Fibroblast of lung (primary cell): ENCODE results near the gene OVOL3. TPM values are rescaled to one million over a fixed set of nuclear protein-coding genes. Genes with fewer than 3 reads are reported as not detected.

Experiments used
- DNase-seq, 2 donors: peaks; one replicate each; pipeline versions ENCODE4 v3.0.0 to v3.0.0-alpha.2; 2010; ENCODE audit warnings: low read depth in 2 of 2
- H2AFZ ChIP-seq: 2 replicates; pipeline ENCODE4 v1.5.1; 2012; ENCODE audit warnings: low read length, control low read depth, inconsistent platforms
- H3K27ac ChIP-seq: 2 replicates; pipeline ENCODE4 v1.5.1; 2011; ENCODE audit warnings: low read length, control low read depth; ENCODE audit not compliant: insufficient read depth
- H3K27me3 ChIP-seq: 2 replicates; pipeline ENCODE4 v1.5.1; 2011; ENCODE audit warnings: mild to moderate bottlenecking, low read length; ENCODE audit not compliant: control insufficient read depth, insufficient read depth
- H3K36me3 ChIP-seq: 2 replicates; pipeline ENCODE4 v1.5.1; 2011; ENCODE audit warnings: low read length; ENCODE audit not compliant: control insufficient read depth, insufficient read depth
- H3K4me1 ChIP-seq: 2 replicates; pipeline ENCODE4 v1.5.1; 2011; ENCODE audit warnings: low read length; ENCODE audit not compliant: control insufficient read depth, insufficient read depth; ENCODE audit errors: extremely low read depth
- H3K4me2 ChIP-seq: 2 replicates; pipeline ENCODE4 v1.5.1; 2011; ENCODE audit warnings: low read length, control low read depth; ENCODE audit not compliant: insufficient read depth; ENCODE audit errors: extremely low read depth
- H3K4me3 ChIP-seq, 4 experiments: fragments of 200-600 bp in 1 of 4; sonication (generic) in 1 of 4; replicated peaks in 1 of 4; 2 replicates each; pipeline ENCODE4 v1.5.1; 2011 to 2016; ENCODE audit warnings: low read length in 4 of 4, low read depth in 3 of 4, mild to moderate bottlenecking in 3 of 4, control low read depth in 2 of 4, inconsistent platforms in 1 of 4, mixed read lengths in 1 of 4; ENCODE audit not compliant: insufficient read depth in 1 of 4; ENCODE audit errors: control extremely low read depth in 1 of 4
- H3K79me2 ChIP-seq: 2 replicates; pipeline ENCODE4 v1.5.1; 2012; ENCODE audit warnings: mild to moderate bottlenecking, low read length, inconsistent platforms; ENCODE audit not compliant: control insufficient read depth, insufficient read depth
- H3K9ac ChIP-seq: 2 replicates; pipeline ENCODE4 v1.5.1; 2011; ENCODE audit warnings: mild to moderate bottlenecking, low read length, control low read depth; ENCODE audit not compliant: insufficient read depth
- H3K9me3 ChIP-seq: 2 replicates; pipeline ENCODE4 v1.5.1; 2012; ENCODE audit warnings: low read depth, low read length; ENCODE audit not compliant: control insufficient read depth, insufficient read depth
- H4K20me1 ChIP-seq: 2 replicates; pipeline ENCODE4 v1.5.1; 2011; ENCODE audit warnings: low read length; ENCODE audit not compliant: control insufficient read depth, insufficient read depth; ENCODE audit errors: extremely low read depth
- EZH2 ChIP-seq: IDR thresholded peaks from 2 replicates; pipeline ENCODE4 v1.5.1; 2012; ENCODE audit warnings: low read length, control low read depth, mild to moderate bottlenecking; ENCODE audit errors: missing control alignments
- polyA plus RNA-seq, 2 donors: library from polyadenylated mRNA; depleted of rRNA in 1 of 2; stranded (reverse) in 1 of 2; unstranded in 1 of 2; fragments of >200 nt; gene quantifications; 2 replicates each; pipeline ENCODE4 v1.2.1, GENCODE V29; 2011 to 2012; ENCODE audit warnings: missing spikeins in 1 of 2
- total RNA-seq: library from RNA; depleted of rRNA; stranded (reverse); fragments of >200 nt; gene quantifications from 2 replicates; pipeline ENCODE4 v1.2.1, GENCODE V29; 2014
- TF ChIP-seq, protein P1 (sequence below), 2 donors: IDR thresholded peaks in 1 of 2; conservative IDR thresholded peaks in 1 of 2; 1 replicate in 1 of 2; 2 replicates in 1 of 2; pipeline ENCODE4 v1.5.1; 2011 to 2012; ENCODE audit warnings: low read length in 2 of 2, control low read depth in 1 of 2, inconsistent platforms in 1 of 2, low read depth in 1 of 2, mild to moderate bottlenecking in 1 of 2

Gene OVOL3
- total and polyA plus RNA-seq, 2 donors (not counting 1 experiment from before 2014, with no cell fraction given): not detected

DNA sequence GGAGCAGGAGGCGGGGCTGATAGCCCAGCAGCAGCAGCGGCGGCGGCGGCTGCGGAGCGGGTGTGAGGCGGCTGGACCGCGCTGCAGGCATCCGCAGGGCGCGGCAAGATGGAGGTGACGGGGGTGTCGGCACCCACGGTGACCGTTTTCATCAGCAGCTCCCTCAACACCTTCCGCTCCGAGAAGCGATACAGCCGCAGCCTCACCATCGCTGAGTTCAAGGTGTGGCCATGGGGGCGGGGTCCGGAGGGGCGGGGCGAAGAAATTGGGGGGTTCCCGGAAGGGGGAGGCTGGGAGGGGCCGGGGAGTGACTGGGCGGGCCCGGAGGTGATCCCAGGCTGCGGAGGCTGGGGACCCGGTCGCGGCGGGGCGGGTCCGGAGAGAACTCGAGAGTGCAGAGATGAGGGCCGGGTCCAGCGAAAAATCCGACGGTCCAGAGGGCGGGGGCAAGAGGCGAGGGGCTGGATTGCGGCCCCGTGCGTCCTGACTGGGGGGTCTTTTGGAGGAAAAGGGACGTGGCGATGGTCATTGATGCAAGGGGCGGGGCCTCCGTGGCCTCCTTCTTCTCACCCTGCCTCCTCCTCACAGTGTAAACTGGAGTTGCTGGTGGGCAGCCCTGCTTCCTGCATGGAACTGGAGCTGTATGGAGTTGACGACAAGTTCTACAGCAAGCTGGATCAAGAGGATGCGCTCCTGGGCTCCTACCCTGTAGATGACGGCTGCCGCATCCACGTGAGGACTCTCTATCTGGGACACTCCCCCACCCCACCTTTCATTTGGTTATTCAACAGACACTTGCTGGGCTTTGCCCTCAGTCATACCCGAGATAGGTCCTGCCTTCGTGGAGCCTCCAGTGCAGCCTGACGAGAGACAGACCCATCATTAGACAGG lies 4.8 kb downstream of the OVOL3 start, which contains the start of gene TBCB:
TBCB (plus strand) TSS at position 16 of the 891 bp plus-strand sequence; CDS start at position 109, 93 bp downstream.
- no peaks in the 10 kb centered on the region for H3K9me3 ChIP-seq
- peak within 1 kb of the TSS; percentile 87 for H3K9ac ChIP-seq
- peak within 1 kb of the TSS; percentile 96 for H3K27ac ChIP-seq
- H4K20me1 ChIP-seq: no peaks in the 10 kb centered on the region
- peaks cover 10% of the 10 kb centered on the region for H3K4me1 ChIP-seq
- H3K36me3 ChIP-seq: peaks cover 18% of the 10 kb centered on the region
- TF ChIP-seq, protein P1, sequence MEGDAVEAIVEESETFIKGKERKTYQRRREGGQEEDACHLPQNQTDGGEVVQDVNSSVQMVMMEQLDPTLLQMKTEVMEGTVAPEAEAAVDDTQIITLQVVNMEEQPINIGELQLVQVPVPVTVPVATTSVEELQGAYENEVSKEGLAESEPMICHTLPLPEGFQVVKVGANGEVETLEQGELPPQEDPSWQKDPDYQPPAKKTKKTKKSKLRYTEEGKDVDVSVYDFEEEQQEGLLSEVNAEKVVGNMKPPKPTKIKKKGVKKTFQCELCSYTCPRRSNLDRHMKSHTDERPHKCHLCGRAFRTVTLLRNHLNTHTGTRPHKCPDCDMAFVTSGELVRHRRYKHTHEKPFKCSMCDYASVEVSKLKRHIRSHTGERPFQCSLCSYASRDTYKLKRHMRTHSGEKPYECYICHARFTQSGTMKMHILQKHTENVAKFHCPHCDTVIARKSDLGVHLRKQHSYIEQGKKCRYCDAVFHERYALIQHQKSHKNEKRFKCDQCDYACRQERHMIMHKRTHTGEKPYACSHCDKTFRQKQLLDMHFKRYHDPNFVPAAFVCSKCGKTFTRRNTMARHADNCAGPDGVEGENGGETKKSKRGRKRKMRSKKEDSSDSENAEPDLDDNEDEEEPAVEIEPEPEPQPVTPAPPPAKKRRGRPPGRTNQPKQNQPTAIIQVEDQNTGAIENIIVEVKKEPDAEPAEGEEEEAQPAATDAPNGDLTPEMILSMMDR (conservative IDR thresholded peaks at IDR 0.05 in 1 of 2, IDR thresholded peaks at IDR 0.05 in 1 of 2; ENCODE audit: low read depth in 1 of 2, low read length in 2 of 2): no peak
- DNase-seq: peak in 1 of 2 donors; percentile 27
- H3K4me3 ChIP-seq: peak within 1 kb of the TSS; percentile 71 to 90 (median 82)
- peak within 1 kb of the TSS; percentile 89 for H2AFZ ChIP-seq
- H3K79me2 ChIP-seq: peaks cover 21% of the 10 kb centered on the region
- H3K4me2 ChIP-seq: peak within 1 kb of the TSS; percentile 100
- H3K27me3 ChIP-seq: no peaks in the 10 kb centered on the region

DNA sequence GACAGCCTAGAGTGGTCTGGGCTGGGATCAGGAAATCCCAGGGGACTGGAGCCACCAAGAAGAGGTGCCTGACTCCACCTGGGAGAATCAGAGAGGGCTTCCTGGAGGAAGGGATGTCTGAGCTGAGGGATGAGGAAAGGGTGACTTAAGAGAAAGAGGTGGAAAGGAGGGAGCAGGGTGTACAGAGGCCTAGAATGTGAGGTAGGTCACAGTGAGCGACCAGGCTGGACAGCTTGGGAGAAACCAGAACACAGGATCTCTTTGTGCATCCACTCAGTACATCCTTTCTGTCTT lies 5.3 kb downstream of the OVOL3 start:
- Histone ChIP-seq H3K79me2 (peaks cover 21% of the 10 kb centered on the region), H3K4me3 (peak overlapping the region; percentile 63 to 86 (median 67)), H3K27ac (peak overlapping the region; percentile 73), H3K36me3 (peaks cover 19% of the 10 kb centered on the region), H4K20me1 (no peaks in the 10 kb centered on the region), H3K9ac (peak overlapping the region; percentile 60), H3K9me3 (no peaks in the 10 kb centered on the region), H3K4me1 (peaks cover 10% of the 10 kb centered on the region), H3K27me3 (no peaks in the 10 kb centered on the region), H2AFZ (no peak overlapping the region), H3K4me2 (peak overlapping the region; percentile 95)
- no peak for TF ChIP-seq EZH2
- TF ChIP-seq, protein P1 (conservative IDR thresholded peaks at IDR 0.05 in 1 of 2, IDR thresholded peaks at IDR 0.05 in 1 of 2; ENCODE audit: low read depth in 1 of 2, low read length in 2 of 2): no peak
- no peak for DNase-seq

DNA sequence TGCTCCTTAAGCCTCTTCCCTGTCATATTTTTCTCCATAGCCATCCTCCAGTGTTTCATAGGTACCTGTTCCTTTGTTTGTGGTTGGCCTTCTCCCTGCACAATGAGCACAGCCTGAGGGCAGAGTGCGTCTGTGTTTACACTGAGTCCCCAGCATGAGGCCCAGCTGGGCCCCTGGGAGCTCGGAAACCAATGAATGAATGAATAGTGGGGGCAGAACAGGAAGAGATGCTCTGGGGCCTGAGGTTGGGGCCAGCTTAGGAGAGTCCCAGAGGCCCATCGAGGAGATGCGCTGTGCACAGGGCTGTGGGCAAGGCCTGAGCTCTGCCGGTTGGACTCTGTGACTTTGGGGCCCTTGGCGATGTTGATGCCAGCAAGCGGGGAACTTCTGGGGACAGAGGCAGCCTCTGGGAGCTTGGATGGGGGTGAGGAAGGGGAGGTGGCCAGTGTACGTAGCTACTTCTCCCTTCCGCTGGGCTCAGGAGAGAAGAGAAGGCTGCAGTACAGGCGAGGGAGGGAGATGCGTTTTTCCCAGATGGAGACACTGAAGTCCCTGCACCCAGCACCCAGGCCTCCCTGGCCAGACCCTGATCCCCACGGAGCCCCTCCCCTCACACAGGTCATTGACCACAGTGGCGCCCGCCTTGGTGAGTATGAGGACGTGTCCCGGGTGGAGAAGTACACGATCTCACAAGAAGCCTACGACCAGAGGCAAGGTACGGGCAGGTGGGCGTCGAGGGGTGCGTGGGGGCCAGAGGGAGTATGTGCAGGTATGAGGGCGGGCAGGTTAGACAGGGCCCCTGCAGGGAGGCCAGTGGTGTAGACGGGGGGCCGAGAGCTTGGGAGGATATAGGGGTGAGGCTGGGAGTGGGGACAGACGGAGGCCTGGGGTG lies 9.4 kb downstream of the OVOL3 start:
- Histone ChIP-seq H3K79me2 (peaks cover 12% of the 10 kb centered on the region), H3K9ac (no peak overlapping the region), H2AFZ (no peak overlapping the region), H3K27me3 (no peaks in the 10 kb centered on the region), H3K4me1 (peaks cover 5% of the 10 kb centered on the region), H3K9me3 (no peaks in the 10 kb centered on the region), H3K27ac (no peak overlapping the region), H3K4me2 (no peak overlapping the region), H3K36me3 (peaks cover 18% of the 10 kb centered on the region), H4K20me1 (no peaks in the 10 kb centered on the region), H3K4me3 (no peak overlapping the region)
- no peak for DNase-seq
- TF ChIP-seq, protein P1 (conservative IDR thresholded peaks at IDR 0.05 in 1 of 2, IDR thresholded peaks at IDR 0.05 in 1 of 2; ENCODE audit: low read depth in 1 of 2, low read length in 2 of 2): no peak
- TF ChIP-seq EZH2: no peak
